Urothelium cell line (cell line): ENCODE measurements around the gene NUDT3.
"Not testable (repeated sequence)": the region's sequence is repeated elsewhere in the genome, so short reads cannot be mapped to it uniquely, and the experiment has no call there.

Experiments
- DNase-seq: peaks from one replicate; pipeline ENCODE4 v3.0.0; 2011; ENCODE audit warnings: low spot score, mixed read lengths
- FAIRE-seq: peaks from 2 replicates; lab custom pipeline; 2011; peaks lifted over from hg19 to GRCh38; lab: Jason Lieb, UNC

The NUDT3 gene

GRCh38 chr6:34295721-34296120 is 96.7 kb downstream of the NUDT3 start:
- no peak for DNase-seq
- FAIRE-seq = no peak

DNA sequence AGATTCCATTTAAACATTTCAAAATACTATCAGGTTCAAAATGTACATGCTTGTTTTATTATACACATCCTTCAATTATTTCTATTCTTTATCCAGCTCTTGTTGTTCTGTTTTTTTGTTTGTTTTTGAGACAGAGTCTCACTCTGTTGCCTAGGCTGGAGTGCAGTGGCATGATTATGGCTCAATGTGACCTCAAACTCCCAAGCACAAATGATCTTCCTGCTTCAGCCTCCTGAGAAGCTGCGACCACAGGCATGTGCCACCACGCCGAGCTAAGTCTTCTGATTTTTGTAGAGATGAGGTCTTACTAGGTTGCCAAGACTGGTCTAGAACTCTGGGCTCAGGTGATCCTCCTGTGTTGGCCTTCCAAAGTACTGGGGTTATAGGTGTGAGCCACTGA is 99.5 kb downstream of the NUDT3 start:
- FAIRE-seq (no peak), DNase-seq (no peak)

GRCh38 chr6:34289137-34289536 is 103.3 kb downstream of the NUDT3 start:
- DNase-seq (no peak), FAIRE-seq (no peak)

GRCh38 chr6:34288581-34288980 is 103.9 kb downstream of the NUDT3 start:
- FAIRE-seq = no peak
- no peak for DNase-seq

DNA sequence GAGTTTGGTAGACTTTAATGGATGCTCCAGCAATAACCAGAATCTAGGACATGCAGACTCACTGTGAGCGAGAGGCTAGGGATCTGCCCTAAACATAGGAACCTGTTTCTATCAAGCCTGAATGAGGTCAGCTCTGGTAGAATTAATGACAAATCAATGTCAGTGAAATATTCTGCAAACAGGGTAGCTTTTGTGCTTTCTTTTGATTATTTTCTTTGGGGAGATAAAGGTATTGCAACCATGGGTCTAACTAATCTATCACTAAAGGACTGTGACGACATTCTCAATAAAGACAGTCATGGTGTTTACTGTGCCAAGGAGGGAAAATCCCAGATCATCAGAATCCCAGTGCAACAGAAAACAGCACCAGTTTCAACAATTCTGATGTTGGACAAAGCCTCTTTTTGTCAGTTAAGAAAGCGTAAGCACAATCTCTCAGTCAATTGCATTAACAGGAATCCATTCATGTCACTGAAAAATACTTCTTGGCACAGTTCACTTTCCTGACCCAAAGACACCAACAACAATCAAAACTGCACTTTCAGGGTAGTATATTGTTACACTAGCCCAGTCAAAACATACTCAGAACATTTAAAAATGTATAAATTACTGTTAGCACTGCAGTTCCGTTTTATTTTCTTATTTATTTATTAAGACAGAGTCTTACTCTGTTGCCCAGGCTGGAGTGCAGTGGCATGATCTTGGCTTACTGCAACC is 106.9 kb downstream of the NUDT3 start:
- FAIRE-seq (no peak), DNase-seq (no peak)

- no peak for FAIRE-seq
- no peak for DNase-seq
Measured at GRCh38 chr6:34284563-34285447, 107.7 kb downstream of the NUDT3 start.

DNA sequence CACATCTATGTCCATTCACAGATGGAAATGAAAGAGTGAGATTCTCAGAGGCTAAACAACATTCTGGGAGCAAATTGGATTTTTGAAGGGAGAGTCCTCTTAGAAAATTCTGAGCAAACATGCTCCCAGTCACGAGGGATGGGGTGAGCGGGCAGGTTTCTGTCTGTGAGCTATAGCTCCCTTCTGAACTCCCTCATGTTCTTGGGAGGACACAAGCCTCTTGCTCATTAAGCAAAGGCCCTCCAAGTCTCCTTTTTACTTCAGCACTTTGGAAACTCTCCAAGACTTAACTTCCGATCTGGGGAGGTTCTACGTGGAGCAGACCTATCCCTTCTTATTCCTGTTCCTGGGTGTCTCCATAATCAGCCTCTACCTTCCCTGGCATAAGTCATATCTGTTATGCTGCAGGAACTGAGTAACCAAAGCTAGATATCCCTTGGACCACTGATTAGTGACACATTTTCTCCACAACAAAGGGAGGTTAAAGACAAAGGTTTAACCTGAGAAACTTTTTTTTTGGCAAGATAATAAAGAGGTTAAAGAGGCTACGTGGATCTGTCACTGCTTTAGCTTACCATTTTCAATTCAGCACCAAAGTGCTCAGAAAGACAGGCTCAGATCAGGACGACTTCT is 110.7 kb downstream of the NUDT3 start:
- FAIRE-seq (no peak), DNase-seq (no peak)

- FAIRE-seq = no peak
- DNase-seq = no peak
Measured at GRCh38 chr6:34280216-34280615, 112.3 kb downstream of the NUDT3 start.

DNA sequence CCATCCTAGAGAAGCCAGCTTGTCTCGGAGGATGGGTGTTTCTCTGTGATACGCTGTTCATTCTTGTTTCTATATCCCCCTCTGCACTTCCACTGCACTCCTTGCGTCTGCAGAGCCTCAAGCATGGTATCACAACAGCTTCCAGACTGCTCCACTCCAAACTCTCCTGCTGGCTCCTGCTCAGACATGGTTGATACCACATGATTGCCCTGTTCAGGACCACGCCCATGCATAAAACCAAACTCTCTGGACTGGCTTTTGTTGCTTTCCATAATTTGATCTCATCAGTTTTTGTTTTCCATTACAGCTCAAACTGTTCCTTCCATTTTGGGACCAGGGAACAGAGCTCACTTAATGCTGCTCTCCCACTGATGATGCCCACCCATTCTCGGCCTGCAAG is 113.6 kb downstream of the NUDT3 start:
- FAIRE-seq (no peak), DNase-seq (no peak)

DNA sequence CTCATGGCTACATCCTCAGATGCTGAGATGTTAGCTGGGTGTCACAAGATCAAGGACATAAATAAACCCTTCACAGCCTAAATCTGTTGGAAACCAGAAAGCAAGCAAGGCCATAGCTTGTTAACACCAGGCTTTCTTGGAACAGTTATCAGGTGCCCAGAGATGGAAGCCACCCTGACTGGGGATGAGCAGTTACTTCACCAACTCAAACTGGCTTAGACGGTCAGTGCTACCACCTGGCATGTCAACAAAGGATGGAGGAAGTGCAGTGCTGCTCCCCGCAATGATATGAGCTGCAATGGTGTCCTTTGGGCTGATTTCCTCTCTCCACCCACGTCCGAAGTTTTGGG is 114.7 kb downstream of the NUDT3 start:
- no peak for DNase-seq
- no peak for FAIRE-seq

DNA sequence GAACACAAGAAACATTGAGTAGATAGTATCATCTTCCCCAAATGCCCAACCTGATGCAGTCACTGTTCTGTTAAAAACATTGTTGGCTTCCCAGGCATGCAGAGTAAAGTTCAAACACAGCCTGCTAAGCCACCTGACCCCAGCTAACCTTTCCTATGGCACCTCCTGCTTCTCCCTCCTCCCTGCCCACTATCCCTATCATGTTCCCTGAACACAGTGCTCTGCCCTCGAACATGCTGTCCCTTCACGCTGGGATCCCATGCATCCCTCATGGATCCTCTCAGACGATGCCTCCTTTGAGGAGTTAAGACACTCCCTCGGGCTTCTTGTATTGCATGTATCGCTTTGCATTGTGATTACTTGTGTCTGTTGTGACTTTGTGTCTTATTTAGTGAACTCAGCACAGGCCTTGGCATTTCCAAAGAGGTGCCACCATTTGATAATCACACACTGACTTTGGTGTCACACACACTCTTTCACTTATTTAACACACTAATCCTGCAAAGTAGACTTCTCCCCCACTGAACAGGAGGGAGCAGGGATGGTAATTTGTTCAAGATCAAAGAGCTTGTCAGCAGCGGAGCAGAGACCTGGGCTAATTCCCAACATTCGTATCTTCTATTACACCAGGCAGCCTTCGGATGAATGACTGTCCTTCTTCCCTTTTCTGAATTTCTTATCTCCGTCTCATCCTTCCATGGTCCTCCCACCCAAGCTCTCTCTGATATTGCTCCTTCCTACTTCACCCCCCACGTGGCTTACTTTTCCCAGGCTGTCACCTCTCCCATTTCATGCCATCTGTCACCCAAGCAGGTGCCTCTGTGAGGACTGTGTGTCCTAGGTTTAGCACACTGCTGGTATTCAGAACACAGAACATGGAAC is 115.3 kb downstream of the NUDT3 start:
- FAIRE-seq = no peak
- DNase-seq = no peak

- FAIRE-seq (no peak), DNase-seq (no peak)
Measured at GRCh38 chr6:34276191-34276590, 116.3 kb downstream of the NUDT3 start.

GRCh38 chr6:34275128-34275804 is 117.2 kb downstream of the NUDT3 start:
- DNase-seq (no peak), FAIRE-seq (no peak)

GRCh38 chr6:34274129-34274528 is 118.3 kb downstream of the NUDT3 start:
- DNase-seq (no peak), FAIRE-seq (no peak)

DNA sequence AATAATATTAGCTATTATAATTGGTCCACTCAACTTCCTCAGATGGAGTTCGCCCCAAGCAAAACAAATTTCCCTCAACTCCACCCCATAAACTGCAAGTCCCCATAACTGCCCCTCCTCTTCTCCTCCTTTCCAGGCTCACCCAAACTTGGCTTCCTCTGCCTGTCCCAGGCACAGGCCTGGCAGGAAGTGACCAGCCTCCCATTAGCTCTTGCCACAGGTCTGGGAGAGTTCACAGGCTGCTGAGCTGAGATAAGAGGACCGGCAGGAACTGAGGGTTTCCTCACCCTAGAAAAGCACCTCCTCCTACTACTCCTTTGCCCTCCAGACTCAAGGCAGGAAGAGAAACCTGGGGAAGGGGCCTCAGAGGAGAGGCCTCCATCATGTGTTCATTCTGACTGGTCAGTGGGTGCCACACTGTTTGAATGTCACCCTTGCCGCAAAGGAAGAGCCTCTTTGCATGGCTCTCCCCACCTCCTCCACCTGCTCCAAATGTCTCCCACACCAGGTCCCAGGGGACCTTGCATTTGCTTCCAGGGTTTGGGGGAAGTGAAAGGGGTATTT is 119.1 kb downstream of the NUDT3 start:
- DNase-seq = no peak

GRCh38 chr6:34272013-34272926 is 120.2 kb downstream of the NUDT3 start:
- DNase-seq (no peak), FAIRE-seq (no peak)

More for the DNA sequence above, 119.1 kb downstream of the NUDT3 start:
- FAIRE-seq = no peak

- not testable (repeated sequence) for FAIRE-seq, DNase-seq
Measured at GRCh38 chr6:34269658-34270341, 122.7 kb downstream of the NUDT3 start.

DNA sequence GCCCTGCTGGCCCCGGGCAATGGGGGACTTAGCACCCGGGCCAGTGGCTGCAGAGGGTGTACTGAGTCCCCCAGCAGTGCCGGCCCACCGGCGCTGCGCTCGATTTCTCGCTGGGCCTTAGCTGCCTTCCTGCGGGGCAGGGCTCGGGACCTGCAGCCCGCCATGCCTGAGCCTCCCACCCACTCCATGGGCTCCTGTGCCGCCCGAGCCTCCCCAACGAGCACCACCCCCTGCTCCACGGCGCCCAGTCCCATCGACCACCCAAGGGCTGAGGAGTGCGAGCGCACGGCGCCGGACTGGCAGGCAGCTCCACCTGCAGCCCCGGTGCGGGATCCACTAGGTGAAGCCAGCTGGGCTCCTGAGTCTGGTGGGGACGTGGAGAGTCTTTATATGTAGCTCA is 123.3 kb downstream of the NUDT3 start:
- not testable (repeated sequence) for DNase-seq, FAIRE-seq
